ENCODE data around the gene ERN2.

DNA sequence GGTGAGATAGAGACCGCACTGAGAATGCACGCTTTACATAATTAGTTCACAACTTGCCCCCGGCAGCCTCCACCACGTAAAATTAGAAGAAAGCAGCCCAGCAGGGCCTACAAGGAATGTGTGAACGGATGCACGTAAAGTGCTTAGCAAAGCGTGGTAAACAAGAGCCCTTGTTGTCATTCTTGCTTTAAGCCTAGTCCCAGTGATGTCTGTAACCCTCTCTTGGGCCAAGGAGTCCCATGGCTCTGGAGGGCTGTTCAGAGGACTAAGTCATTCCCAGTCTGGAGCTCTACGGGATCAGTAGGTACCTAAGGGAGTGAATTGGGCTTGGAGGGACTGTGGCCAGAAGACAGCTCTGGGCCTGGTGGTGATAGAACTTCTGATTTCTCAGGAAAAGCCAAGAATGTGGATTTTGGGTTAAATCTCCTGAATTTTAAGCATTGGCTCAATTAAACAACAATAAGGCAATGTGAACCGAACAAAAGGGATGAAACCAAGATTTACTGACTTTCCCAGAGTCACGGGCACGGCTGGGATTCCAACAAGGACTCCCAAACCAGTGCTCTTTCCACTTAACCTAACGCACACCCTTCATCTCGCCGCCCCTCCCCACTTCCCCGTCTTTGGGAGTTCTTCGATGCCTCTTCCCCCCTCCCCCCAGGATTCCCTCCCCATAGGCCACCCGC lies 41.0 kb upstream of the ERN2 start:
- TF ChIP-seq NR3C1 (CRISPR knock-in tag; conservative IDR thresholded peaks at IDR 0.05; ENCODE audit: low read depth) (no peak), ZNF121 (CRISPR knock-in tag; IDR thresholded peaks at IDR 0.05) (no peak), ATF3 (CRISPR knock-in tag; conservative IDR thresholded peaks at IDR 0.05) (no peak), ZBTB21 (CRISPR knock-in tag; IDR thresholded peaks at IDR 0.05; ENCODE audit: borderline replicate concordance) (no peak), JUN (CRISPR knock-in tag; IDR thresholded peaks at IDR 0.05) (no peak), ZBTB43 (CRISPR knock-in tag; IDR thresholded peaks at IDR 0.05) (no peak), RELA (CRISPR knock-in tag; IDR thresholded peaks at IDR 0.05; ENCODE audit: borderline replicate concordance) (no peak), AFF4 (CRISPR knock-in tag; IDR thresholded peaks at IDR 0.05; ENCODE audit: borderline replicate concordance) (no peak), MLX (CRISPR knock-in tag; IDR thresholded peaks at IDR 0.05) (no peak), MAX (CRISPR knock-in tag; IDR thresholded peaks at IDR 0.05) (no peak)
- TF ChIP-seq, protein P1, sequence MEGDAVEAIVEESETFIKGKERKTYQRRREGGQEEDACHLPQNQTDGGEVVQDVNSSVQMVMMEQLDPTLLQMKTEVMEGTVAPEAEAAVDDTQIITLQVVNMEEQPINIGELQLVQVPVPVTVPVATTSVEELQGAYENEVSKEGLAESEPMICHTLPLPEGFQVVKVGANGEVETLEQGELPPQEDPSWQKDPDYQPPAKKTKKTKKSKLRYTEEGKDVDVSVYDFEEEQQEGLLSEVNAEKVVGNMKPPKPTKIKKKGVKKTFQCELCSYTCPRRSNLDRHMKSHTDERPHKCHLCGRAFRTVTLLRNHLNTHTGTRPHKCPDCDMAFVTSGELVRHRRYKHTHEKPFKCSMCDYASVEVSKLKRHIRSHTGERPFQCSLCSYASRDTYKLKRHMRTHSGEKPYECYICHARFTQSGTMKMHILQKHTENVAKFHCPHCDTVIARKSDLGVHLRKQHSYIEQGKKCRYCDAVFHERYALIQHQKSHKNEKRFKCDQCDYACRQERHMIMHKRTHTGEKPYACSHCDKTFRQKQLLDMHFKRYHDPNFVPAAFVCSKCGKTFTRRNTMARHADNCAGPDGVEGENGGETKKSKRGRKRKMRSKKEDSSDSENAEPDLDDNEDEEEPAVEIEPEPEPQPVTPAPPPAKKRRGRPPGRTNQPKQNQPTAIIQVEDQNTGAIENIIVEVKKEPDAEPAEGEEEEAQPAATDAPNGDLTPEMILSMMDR (IDR thresholded peaks at IDR 0.05) = no peak

Measured in WTC11 (cell line).